CD4-positive, alpha-beta T cell treated with Interleukin-10 for 1 hour (primary cell): Measurements from ENCODE around the gene STOM.
"Not testable (repeated sequence)": the region's sequence is repeated elsewhere in the genome, so short reads cannot be mapped to it uniquely, and the experiment has no call there.

Experiments used
- DNase-seq: peaks from one replicate; pipeline ENCODE4 v3.0.0-alpha.2; 2020

Gene STOM

DNA sequence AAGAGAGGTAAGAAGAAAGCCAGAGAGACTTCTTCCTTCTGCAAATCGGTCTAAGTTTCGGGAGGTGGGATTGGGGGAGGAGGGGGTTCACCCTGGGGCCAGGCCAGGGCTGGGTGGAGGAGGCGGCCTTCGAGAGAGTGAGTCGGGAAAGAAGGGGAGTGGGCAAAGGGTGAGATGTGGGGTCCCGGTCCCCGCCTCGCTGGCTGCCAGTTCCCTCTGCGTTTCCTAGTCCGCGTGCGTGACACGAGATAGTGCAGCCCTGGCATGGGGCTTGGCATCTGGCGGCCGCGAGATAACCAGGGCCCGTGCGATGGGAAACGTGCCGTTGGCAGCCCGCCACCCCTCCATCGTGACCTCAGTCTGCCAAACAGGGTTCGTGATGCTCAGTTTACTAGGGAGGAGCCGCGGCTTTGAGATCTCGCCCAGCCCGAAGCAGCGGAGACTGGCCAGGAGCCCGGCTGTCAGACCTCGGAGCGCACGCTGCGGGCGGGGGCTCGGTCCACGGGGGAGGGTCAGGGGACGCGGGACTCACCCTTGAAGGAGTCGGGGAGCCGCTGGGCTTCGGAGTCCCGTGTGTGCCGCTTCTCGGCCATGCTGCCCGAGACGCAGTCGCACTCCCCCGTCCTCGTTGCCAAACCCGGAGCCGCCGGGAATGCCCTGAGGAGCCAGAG lies at the start of gene STOM:
Gene STOM, minus strand, starts transcription at position 656 of the 671 bp plus-strand sequence. Its CDS starts 63 bp downstream, at position 593.
- no peak for DNase-seq

- no peak for DNase-seq
Observed at GRCh38 chr9:121411993-121412392, 41.9 kb upstream of the STOM start.

DNA sequence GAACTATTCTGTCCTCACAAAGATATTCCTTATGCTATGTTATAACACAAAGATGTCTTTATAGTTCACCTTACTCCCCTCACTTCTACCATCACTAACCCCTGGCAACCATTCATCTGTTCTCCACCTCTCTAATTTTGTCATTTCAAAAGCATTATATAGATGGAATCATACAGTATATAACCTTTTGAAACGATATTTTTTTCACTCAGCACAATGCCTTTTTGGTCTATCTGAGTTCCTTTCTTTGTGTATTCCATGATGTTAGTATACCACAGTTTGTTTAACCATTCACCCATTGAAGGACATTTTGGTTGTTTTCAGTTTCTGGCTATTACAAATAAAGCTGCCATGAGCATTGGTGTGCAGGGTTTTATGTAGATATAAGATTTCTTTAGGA lies 35.8 kb upstream of the STOM start:
- DNase-seq, result no peak

DNA sequence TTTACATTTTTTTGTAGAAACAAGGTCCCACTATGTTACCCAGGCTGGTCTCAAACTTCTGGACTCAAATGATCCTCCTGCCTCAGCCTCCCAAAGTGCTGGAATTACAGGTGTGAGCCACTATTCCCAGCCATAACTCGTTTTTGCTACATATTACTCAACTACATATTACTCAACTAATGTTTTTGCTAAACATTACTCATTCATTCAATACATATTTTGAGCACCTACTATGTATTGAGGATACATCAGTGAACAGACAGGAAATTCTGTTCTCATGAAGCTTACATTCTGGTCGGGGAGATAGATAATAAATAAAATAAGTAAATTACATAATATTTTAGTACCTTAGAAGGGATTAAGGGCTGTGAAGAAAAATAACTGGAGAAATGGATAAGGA lies 34.9 kb upstream of the STOM start:
- no peak for DNase-seq

GRCh38 chr9:121399883-121400607 lies 30.0 kb upstream of the STOM start:
- DNase-seq, result peak; percentile 74

DNA sequence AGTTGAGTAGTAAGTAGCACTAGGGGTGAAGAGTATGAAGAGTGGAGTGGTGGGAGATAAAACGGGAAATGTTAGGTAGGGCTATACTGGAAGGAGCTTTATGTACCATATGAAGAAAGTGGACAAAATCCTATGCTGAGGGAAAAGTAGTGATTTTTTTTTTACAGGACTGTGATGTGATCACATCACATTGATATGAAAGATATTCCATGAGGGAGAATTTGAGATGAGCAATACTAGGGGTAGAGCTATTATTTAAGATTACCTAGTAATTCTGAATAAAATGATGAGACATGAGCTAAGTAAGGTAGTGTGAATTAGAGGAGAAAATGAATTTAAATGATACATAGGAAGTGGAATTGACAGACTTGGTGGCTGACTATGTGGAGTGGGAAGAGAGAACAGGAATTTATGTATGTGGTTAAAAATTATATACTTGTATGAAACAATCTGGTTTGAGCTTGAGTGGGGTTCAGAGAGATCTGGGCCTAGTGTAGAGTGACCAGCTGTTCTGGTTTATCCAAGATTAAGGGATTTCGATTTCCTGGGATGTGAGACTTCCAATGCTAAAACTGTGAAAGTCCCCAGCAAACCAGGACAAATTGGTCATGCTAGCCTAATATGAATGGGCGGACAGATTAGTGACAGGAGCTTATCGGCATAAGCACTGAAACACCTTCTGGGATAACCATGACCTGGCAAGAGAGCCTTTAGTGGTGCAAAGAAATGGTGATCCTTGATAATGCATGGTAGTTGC lies 29.3 kb upstream of the STOM start:
- no peak for DNase-seq

DNA sequence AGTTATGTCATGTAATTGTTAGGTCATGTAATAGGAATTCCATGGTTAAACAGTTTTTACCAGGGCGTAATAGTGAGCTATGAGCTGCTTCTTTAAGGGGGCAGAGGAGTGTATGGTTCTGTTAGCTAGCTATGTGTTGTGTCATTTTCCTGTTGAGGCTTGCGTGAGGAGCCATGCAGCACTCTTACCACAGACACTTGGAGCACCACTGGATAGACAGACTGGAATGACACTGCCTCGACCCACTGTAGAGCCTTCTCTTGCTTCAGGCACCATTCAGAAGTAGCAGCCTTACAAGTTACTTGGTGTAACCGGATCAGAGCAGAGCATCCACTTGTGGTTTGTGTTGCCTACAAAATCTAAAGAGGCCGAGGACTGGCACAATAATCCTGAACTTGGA lies 28.3 kb upstream of the STOM start:
- no peak for DNase-seq

GRCh38 chr9:121397277-121397676 lies 27.2 kb upstream of the STOM start:
- DNase-seq, result not testable (repeated sequence)

DNA sequence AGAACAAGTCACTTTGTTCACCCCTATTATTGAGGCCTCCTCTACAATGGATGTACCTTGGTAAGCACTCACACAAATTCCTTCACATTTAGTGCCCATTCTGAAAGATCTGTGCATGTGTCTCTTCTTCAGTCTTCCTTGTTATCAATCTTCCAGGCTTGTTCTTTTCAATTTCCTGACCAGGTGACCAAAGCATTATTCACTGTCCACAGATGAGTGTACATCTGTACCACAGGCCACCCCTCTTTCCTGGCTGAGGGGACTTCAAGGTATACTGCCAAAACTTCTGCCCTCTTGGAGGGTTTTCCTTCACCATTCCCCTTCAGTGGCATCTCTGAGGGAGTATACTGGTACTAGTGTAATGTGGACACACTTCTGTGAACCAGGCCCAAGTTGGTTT lies 25.5 kb upstream of the STOM start:
- DNase-seq, result no peak

GRCh38 chr9:121394292-121394691 lies 24.2 kb upstream of the STOM start:
- DNase-seq, result no peak

DNA sequence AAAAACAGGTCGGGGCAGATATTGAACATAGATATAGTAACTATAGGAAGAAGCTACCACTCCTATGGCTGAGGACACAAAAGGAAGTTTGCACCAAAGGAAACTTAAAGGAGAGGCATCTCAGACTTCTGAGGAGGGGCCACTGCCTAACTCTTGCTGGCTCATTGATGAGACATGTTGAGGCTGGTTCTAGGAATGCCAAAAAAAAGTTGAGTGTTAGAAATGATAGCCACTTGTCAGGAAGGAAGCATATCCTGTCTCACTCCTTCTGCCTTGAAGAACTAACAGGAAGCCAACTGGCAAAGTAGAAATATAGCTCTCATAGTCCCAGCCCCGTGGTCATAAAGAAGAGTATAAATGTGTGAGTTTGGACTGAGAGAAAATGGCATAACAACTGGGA lies 23.3 kb upstream of the STOM start:
- no peak for DNase-seq

DNA sequence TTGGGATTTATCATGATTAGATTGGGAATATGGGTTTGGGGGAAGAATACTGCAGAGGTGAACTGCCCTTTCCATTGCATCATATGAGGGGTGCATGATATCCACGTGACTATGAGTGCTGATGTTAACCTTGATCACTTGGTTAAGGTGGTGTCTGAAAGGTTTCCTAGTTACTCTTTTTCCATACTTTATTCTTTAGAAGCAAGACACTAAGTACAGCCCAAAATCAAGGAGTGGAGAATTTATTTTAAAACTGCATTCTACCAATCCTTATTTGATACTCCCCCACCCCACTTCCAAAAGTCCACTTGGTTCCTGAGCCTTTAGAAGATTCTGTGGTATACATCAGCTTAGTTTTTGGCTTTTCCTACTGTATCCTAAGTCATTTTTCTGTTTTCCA lies 20.3 kb upstream of the STOM start:
- DNase-seq, result no peak

- no peak for DNase-seq
Observed at GRCh38 chr9:121388140-121388905, 18.3 kb upstream of the STOM start.

- DNase-seq, result no peak
Observed at GRCh38 chr9:121386442-121387175, 16.6 kb upstream of the STOM start.

- no peak for DNase-seq
Observed at GRCh38 chr9:121383715-121384114, 13.7 kb upstream of the STOM start.

GRCh38 chr9:121380846-121381245 lies 10.8 kb upstream of the STOM start:
- DNase-seq, result no peak

DNA sequence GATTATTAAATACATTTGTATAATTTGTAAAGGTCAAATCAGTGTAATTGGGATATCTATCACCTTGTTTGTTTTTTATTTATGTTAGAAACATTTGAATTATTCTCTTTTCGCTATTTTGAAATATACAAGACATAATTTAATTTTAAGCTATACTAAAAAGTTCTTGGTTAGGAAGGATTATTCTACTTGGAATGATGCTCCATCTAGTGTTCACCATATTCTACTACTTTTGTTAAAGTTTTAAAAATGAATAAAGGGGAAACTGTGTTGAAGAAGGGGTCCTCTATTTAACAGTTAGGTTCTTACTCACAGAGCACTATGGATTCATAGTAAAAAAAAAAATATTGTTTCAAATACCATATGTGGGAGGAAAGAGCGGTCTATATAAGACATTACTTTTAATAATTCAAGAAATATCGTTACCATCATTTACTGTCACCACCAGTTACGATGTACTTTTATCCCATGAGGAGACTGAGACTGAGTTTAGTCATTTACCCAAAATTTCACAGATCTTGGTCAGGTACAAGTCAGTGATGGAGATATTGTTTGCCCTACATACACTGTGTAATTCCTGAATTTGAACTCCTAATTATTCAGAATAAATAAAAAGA lies 6.3 kb upstream of the STOM start:
- DNase-seq, result no peak

DNA sequence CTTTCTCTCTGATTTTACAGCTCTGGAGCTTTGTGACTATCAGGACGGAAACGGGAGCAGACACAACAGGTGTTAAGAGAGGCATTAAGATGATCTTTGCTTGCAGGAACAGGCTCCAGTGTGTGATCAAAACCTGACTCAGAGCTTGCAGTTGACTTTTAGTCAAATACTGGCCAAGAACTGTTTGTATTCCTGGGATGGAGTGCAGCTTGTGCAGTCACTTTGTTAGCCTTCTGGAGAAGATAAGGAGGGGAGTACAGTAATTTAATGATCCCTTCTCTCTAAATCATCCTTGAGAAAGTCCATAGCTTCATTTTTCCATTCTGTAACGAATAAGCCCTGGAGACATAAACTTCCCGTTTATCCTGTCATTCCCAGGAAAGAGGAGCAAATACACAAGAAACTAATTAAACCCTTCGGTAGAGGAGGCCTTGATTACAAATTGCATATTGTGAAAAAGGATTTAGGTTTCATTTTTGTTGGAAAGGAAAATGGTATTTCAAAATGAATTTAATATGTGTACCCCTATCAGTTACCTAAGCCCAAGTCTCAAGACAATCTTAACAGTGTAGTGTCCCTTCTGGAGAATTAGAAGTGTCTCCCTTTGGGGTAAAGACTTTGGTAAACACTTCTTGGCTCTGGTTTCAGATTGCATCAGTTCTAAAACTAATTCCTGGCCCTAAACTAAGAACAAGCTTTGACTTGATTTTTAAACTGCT lies 3.1 kb upstream of the STOM start:
- DNase-seq, result no peak

DNA sequence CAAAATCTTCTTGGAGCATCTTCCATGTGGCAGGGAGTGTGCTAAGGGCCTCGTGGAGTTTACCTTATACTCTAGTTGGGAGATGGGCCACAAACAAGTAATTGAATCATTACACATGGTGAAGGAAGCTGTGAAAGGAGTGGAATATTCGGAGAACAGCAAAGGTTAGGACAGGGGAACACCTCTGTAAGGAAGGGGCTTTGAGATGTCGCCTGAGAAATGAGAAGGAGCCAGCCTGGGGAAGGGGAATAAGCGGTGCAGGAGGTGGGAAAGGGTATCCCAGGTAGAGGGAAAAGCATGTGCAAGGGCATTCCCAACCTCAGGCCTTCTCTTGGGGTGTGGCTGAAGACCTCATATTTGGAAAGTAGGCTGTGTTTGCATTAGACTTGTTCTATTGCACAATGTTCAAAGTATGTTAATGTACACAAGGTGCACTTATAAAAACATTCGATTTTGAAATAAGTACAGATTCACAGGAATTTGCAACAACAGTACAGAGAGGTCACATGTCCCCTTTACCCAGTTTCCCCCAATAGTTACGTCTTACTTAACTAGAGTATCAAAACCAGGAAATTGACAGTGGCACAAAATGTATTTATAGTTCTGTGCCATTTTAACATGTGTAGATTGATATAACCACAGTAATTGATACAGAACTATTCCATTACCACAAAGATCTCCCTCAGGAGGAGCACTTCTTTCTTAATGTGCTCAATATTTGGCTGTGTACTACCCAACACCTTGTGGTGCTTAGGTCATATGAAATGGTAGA lies 2.4 kb upstream of the STOM start:
- DNase-seq, result no peak

DNA sequence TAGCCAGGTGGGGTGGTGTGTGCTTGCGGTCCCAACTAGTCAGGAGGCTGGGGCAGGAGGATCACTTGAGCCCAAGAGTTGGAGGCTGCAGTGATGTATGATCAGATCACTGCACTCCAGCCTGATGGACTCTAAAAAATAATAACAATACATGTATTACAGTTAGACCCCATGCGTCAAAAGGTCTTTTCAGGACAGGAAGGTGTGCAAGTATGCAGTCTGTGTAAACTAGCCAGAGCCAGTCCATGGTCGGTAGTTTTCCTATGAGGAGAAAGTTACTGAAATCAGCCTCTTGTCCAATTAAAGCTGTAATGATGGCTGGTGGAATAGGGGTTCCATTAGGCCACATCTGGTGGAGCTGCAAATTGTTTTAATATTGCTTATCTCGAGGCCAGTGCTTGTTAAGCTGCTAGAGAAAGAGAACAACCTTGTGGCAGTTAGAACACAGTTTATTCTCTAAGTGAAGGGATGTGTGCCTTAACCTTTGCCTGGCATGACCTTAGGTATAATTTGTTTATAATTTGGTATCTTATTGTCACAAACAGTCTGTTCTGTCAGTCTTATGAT lies 1.5 kb upstream of the STOM start:
- DNase-seq, result no peak
